ENCODE results near the gene BDKRB1.

Gene BDKRB1

DNA sequence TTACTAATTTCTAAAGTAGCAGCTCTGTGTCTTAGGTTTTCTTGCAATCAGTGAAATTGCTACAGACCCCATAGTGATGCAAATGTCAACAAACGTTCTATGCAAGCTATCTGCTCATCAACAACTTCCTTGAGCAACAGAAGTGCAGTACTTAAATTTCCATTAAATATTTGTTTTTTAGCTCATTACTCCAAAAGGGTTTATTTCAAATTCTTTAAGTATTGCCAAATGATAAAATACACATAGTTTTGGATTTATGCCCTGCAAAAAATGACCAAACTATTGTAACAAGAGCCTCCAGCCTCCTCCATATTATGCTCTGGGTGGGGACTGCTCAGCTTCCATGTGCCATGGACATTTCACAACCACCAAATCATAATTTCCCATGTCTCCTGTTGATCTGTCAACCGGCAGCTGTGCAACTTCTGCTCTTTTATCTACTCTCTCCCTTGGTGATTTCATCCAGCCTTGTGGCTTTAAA lies 4.4 kb downstream of the BDKRB1 start:
- in situ Hi-C loops (cut with MboI; ENCODE audit: low sequenced_read_pairs) = no loop called here

DNA sequence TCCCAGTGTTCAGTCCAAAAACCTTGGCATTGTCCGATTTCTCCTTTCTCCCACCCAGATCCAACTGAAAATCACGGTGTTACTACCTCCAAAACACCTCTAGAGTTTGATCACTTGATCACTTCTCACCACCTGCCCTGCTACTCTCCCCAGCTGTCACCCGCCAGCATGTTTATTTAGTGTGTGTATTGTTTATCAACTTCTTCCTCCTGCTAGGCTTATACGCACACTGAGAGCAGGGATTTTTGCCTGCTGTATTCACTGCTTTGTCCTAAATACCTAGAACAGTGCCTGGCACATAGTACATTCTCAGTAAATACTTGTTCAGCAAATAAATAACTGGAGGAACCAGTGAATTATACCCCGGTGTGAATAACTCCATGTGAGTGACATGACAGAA lies 5.0 kb downstream of the BDKRB1 start:
- in situ Hi-C loops (cut with MboI; ENCODE audit: low sequenced_read_pairs) = no loop called here

DNA sequence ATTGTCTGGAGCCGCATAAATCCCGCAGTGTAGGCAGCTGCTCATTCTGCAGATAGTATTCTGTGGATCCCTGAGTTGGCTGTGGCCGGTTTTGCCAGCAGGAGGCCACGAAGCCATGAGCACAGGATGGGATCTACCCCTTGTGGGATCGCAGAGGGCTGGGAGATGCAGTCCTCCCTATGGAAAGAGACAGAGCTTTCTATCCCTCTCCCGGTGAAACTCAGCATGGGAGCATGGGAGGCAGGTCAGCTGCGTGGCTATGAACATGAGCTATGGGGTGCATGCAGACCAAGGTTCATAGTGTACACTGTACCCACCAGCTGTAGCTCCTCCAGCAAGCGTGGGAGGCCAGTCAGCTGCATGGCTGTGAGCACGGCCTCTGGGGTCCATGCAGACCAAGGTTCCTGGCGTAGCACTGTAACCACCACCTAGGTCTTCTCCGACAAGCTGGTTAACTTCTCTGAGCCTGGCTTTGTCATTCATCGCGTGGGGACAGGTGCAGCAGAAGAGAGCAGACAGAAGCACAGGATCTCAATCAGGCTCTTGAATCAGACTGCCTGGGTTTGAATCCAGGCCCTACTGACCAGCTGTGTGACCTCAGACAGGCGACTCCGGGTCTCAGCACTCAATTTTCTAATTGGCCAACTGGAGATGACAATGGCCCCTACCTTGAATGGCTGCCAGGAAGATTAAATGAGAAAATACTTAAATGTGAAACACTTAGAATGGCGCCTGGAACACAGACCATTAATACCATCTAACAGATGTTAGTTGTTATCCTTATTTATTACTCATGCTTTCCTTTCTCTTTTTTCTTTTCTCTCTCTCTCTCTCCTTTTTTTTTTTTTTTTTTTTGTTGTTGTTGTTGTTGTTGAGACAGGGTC lies 6.0 kb downstream of the BDKRB1 start:
- in situ Hi-C loops (cut with MboI; ENCODE audit: low sequenced_read_pairs) = no loop called here

DNA sequence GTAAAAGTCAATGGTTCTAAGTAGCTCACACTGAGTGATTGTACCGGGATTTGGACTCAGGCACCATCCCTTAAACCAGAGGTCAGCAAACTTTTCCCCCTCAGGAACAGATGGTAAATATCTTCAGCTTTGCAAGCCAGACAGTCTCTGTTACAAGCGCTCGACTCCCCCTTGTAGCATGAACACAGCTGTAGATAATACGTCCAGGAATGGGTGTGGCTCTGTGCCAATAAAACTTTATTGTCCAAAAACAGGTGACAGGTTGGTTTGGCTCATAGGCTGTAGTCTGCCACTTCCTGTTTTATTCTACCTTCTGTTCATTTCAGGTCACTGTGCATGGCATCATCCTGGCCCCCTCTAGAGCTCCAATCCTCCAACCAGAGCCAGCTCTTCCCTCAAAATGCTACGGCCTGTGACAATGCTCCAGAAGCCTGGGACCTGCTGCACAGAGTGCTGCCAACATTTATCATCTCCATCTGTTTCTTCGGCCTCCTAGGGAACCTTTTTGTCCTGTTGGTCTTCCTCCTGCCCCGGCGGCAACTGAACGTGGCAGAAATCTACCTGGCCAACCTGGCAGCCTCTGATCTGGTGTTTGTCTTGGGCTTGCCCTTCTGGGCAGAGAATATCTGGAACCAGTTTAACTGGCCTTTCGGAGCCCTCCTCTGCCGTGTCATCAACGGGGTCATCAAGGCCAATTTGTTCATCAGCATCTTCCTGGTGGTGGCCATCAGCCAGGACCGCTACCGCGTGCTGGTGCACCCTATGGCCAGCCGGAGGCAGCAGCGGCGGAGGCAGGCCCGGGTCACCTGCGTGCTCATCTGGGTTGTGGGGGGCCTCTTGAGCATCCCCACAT lies 7.6 kb downstream of the BDKRB1 start:
- in situ Hi-C loops (cut with MboI; ENCODE audit: low sequenced_read_pairs) = no loop called here

DNA sequence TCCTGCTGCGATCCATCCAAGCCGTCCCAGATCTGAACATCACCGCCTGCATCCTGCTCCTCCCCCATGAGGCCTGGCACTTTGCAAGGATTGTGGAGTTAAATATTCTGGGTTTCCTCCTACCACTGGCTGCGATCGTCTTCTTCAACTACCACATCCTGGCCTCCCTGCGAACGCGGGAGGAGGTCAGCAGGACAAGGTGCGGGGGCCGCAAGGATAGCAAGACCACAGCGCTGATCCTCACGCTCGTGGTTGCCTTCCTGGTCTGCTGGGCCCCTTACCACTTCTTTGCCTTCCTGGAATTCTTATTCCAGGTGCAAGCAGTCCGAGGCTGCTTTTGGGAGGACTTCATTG lies 8.2 kb downstream of the BDKRB1 start:
- in situ Hi-C loops (cut with MboI; ENCODE audit: low sequenced_read_pairs) = no loop called here

DNA sequence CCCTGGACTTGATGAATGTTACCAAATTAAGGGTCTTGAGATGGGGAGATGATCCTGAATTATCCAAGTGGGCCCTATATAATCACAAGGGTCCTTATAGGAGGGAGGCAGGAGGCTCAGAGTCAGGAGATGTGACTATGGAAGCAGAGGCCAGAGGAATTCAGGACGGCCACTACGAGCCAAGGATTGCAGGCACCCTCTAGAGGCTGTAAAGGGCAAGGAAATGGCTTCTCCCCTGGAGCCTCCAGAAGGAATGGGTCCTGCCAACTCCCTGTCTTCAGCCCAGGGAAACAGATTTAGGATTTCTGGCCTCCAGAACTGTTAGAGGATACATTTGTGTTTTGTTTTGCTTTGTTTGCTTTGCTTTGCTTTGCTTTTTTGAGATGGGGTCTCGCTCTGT lies 8.8 kb downstream of the BDKRB1 start:
- in situ Hi-C loops (cut with MboI; ENCODE audit: low sequenced_read_pairs) = no loop called here

DNA sequence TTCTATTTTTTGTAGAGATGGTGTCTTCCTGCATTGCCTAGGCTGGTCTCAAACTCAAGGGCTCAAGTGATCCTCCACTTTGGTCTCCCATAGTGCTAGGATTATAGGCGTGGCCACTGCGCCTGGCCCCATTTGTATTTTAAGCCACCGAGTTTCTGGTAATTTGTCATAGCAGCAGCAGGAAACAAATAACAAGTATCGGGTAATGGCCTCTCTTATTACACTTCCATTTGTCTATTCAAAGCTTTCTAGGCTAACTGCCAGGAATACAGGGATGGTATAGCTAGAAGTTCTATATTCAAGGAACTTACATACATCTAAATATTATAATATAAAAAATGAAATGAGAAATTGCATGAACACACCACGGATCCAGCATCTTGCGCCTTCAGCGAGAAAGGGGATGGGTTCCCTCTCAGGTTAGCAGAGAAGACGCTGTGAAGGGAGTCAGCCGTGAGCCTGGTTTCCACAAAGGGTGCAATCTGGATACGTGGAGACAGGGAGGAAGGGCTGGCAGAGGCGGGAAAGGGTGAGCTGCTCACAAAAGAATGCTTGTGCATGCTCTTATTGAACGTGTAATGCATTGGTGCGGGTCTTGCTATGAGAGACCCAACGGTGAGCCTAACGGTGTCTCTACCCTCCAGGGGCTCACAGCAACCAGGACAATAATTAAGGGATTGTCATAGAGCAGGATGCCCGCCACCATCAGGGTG lies 9.5 kb downstream of the BDKRB1 start:
- in situ Hi-C loops (cut with MboI; ENCODE audit: low sequenced_read_pairs) = no loop called here

DNA sequence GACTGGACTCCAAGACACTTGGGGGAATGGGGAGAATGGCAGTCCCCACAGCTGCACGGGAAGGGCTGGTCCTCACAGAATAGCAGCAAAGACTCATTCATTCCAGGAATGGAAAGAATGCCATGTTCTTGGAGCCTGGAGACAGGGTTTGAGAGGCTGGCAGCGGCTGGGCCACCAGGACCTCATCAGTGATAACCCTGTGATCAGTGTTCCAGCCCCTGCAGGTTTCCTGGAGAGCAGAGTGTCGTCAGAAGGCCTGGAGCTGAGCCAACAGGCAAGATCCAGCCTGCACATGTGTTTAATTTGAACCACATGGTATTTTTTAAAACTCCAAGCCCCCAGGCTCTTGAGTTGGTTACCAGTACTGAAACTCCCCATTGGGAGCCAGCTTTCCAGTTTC lies 11.3 kb downstream of the BDKRB1 start:
- in situ Hi-C loops (cut with MboI; ENCODE audit: low sequenced_read_pairs) = no loop called here

DNA sequence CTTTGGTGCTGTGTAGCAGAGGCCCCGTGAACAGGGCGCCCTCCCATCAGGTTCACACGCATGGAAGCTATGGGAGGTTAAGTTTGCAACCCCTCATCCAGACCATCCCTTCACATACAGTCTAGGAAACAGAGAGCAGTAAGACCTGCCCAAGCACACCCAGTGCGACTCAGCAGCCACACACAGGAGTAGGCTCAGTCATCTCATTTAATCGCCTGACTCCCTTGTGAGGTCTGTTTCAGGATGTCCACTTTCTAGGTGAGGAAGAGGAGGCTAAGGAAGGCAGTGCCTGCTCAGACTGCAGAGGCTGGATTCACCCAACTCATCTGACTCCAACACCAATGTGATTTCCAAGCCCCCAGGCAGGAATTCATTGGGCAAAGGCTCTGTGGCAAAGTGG lies 11.9 kb downstream of the BDKRB1 start:
- in situ Hi-C loops (cut with MboI; ENCODE audit: low sequenced_read_pairs) = no loop called here

DNA sequence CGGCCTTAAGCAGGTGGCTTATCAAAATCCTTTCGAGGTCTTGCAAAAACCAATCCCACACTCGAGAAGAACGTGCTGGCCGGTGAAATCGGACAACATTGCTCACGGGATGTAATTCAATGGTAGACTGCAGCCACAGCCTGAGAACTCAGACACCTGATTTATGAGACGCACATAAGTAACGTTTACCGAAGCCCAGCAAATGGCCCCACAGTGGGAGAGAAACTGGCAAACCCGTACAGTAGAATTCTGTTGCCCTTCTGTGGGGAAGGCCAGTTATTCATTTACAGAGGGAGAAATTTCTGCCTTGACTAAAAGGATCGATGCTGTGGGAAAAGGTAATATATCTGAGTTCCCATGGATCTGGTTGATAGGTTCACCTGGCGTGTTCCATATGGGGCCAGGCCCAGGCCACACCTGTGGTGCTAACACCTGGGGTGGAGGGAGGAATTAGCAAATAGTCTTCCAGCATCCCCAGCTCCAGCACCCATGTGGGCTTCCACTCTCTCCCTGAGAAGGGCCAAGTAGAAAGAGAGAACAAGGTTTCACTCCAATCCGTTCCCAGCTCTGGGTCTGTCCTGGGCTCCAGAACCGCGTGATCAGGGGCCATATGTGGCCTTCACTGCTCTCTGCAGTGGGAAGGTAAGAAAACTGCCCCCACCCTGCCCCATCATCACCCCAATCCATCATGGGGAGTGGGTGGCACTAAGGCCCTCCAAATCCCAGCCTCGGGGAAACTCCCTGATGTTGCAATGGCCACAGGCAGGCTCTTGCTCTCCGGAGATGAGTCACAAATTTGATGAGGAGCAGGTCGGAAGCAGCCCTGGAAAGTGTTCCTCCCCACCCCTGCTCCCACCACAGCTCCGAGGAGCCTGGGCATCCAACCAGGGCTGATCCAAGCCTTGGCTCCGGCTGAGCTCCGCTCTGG lies 12.7 kb downstream of the BDKRB1 start:
- in situ Hi-C loops (cut with MboI; ENCODE audit: low sequenced_read_pairs) = no loop called here

DNA sequence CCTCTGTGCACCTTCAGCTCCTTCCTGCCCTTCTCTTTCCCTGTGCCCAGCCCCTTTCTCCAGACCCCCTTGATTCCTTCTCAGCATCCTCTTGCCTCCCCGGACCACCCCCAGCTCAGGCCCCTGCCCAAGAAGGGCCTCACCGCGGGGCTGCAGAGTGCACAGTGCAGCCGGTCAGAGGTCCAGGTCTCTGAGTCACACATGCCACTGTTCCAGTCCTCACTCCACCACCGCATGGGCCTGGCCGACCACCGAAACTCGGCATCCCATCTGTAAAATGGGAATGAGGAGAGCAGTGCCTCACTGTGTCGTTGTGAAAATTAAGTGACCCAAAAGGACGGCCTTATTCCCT lies 13.3 kb downstream of the BDKRB1 start:
- in situ Hi-C loops (cut with MboI; ENCODE audit: low sequenced_read_pairs) = no loop called here

DNA sequence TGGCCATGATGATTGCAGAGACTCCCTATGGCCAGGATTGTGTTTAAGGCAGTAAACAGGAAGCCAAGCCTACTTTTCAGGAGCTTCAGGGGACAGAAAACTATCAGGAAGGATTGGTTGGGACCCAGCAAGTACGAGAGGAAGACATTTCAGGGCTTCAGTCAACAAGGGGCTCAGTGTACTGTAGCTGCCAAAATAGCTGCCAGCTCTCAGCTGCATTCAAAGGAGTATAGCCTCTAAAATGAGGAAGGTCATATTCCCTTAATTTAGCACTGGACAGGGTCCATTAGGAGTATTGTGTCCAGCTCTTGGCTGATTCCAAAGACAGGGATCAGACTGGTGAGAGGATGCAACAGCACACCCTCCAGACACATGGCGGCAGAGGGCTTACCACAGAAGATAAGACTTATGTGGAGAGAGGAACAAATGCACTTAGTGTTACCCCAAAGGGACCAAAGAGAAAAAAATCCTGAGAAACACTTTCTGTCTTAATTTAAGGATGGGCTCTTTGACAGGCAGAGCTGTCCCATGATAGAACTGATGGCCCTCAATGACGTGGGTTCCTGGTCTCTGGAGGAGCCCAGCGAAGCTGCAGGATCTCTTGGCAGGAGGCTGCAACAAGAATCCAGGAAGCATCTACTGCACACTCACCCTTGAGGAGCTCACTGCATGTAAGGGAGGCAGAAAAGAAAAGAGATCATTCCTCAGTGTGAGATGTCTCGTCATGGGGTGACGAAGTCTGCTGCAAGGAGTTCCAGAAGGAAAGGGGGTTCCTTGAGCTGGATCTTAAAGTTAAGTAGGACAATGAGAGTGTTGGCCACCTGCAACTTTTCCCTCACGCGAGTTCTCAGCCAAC lies 14.8 kb downstream of the BDKRB1 start:
- in situ Hi-C loops (cut with MboI; ENCODE audit: low sequenced_read_pairs) = no loop called here

DNA sequence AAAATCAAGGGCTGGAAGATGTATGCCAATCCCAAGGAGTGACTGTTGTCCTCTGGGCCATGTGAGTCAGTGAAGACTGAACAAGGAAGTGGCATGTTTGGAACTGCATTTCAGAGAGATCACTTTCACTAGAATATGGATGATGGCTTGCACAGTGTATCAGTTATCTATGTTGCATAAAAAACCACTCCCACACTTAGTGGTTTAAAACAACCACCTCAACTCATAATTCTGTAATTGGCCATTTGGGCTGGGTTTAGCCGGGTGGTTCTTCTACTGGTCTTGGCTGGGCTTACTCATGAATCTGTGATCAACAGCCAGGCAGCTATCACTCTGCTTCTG lies 15.4 kb downstream of the BDKRB1 start:
- in situ Hi-C loops (cut with MboI; ENCODE audit: low sequenced_read_pairs) = no loop called here

DNA sequence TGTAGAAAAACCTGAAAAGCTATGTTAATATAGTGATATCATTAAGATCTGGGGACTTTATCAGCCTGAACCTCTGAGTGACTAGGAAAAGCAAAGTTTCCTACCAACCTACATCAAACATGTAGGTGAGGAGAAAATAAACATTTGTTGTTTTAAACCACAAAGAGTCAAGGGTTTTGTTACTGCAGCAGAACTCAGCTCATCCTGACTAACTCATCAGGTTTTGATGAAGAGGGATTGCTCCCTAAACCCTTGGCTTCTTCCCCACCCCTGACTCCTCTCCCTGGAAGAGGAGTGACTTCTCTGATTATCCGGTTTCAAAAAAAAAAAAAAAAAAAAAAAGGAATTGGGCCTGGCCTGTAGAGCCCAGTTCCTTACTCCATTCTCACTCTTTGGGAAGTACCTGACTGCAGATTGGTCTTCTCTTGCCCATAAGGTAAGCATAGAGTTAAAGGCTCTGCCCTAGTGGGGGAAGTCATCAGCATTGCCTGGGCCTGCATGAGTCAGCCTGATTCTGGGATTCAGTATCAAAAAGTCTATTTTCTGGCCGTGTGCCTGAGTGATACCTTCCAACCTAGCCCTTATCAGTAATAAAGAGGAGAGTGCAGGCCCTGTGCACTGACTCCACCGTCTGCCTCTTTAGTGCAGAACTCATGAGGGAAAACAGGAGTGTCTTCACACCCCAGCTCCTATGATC lies 16.9 kb downstream of the BDKRB1 start:
- in situ Hi-C loops (cut with MboI; ENCODE audit: low sequenced_read_pairs) = no loop called here

DNA sequence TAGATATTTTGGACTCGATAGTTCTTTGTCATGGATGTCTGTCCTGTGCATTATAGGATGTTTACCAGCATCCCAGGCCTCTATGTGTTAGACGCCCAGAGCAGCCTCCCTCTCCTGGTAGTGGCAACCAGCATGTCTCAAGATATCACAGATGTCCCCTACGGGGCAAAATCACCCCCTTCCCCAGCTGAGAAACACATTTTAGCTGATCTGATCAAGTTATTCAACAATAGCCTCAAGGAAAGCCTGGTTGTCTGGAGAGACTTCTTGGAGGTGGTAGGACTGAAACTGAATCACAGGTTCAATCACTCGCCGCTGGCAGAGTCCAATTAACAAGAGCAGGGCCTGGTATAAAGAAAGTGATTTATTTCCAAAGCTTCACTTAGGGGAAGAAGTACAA lies 17.6 kb downstream of the BDKRB1 start:
- in situ Hi-C loops (cut with MboI; ENCODE audit: low sequenced_read_pairs) = no loop called here

DNA sequence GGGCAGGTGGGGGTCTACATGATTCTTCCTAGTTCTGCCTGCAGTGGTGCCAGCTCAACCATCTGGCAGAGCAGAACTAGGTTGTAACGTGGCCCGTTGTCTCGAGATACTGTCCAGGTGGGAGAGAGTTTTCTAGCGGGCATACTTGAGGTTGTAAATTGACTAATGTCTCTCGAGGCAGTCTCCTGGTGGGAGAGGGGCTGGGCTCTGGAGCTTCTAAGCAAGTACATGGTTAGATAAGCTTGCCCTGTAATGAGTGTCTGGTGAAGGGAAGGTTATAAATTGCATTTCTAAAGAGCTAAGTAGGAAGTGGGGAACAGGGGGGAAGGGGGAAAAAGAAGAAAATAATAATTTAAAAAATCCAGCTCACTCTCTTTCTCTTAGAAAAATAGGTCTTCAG lies 18.1 kb downstream of the BDKRB1 start:
- in situ Hi-C loops (cut with MboI; ENCODE audit: low sequenced_read_pairs) = no loop called here

DNA sequence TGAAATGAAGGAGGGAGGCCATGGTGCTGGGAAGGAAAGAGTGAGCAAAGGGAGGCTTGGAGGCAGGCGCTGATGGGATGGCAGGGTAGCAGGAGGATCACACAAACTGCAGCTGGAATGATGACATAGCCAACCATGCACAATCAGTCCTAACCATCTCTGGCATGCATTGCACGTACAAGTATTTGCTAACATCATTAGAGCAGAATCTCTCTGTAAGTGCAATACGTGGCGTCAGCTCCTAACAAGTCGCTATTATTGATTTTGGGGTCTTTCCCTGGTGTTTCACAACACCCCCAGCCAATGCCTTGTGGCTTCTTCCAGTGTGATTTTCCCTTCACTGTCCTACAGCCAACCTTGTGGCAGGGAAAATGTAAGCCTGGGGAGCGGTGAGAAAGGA lies 18.5 kb downstream of the BDKRB1 start:
- in situ Hi-C loops (cut with MboI; ENCODE audit: low sequenced_read_pairs) = no loop called here

DNA sequence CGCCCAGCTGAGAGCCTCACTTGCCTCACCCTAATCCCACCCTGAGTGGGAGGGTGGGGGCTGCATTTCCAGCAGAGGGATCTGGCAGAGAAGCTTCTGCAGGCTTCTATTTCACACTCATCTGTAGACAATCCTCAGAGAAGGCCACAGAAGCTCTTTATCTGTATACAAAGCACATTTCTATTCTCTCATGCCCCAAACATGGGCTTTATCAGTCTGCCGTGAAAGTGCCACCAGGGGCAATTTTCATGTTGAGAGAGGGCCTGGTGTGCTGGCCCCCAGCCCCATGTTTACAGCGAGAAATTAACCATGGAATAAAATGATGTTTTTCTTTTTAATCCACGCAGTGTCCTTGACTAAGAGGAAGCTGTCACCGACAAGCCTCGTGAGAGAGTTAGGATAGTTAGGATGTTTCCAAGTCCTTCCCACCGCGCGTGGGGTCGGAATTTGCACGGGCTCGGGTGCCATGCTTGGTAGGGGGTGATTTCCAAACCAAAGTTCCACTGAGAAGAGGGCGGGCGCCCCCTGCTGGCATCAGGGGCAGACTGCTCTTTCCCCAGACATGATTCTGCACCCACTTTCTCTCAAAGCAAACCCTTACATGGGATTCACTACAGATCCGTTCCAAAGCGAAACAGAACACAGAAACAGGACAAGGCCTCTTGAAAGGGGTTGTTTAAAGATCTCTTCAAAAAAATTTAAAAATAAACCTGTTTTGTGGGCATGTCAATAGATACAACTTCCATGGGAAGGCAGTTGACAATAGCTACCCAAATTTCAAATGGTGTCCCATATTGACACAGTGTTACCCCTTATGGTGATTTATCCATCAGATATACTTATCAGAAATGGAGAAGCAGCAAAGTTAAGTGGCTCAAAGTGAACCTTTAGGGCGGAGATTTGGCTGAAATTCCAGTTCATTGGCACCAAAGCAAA lies 19.4 kb downstream of the BDKRB1 start:
- in situ Hi-C loops (cut with MboI; ENCODE audit: low sequenced_read_pairs) = no loop called here
